ENCODE measurements around the gene GPR171. TPM values are rescaled to one million over a fixed set of nuclear protein-coding genes. Genes with fewer than 3 reads are reported as not detected.

Gene GPR171
- total and polyA plus RNA-seq, 2 of the 13 experiments (the other 11 are each of a cell fraction or from before 2014, with no cell fraction given), result not detected

- DNase-seq (ENCODE audit: low spot score) (no peak), FAIRE-seq (no peak), ATAC-seq (no peak)
- no peak overlapping the region for H3K4me2 ChIP-seq (ENCODE audit: low read depth, low read length)
- H3K4me3 ChIP-seq (replicated peaks in 1 of 3; ENCODE audit: insufficient read depth in 1 of 3, low read depth in 2 of 3, low read length in 3 of 3), result no peak overlapping the region
- no peaks in the 10 kb centered on the region for H4K20me1 ChIP-seq (ENCODE audit: insufficient read depth, low read length)
- H3K27ac ChIP-seq (ENCODE audit: extremely low read length, insufficient read depth, low read length), result no peak overlapping the region
- POLR2A ChIA-PET, result interaction anchor here (2.0 to 2.5 kb wide), 2 partner anchors 10 to 23 kb away, joined by 12 to 13 read pairs; no protein-coding TSS in a partner anchor
- BruUV-seq (replicated peaks), result no TSS peak
- intact Hi-C loops (cut with micrococcal nuclease; ENCODE audit: unreplicated experiment), result no loop called here
- no peaks in the 10 kb centered on the region for H3K27me3 ChIP-seq (ENCODE audit: control insufficient read depth in 1 of 2, insufficient read depth in 2 of 2, low read length in 2 of 2)
- no peaks in the 10 kb centered on the region for H3K79me2 ChIP-seq (ENCODE audit: insufficient read depth, low read length)
- H3K36me3 ChIP-seq (replicated peaks in 1 of 2; ENCODE audit: control insufficient read depth in 1 of 2, insufficient read depth in 2 of 2, low read length in 2 of 2), result no peaks in the 10 kb centered on the region
- H3K9ac ChIP-seq (ENCODE audit: insufficient read depth, low read depth, low read length), result no peak overlapping the region
- WGBS (ENCODE audit: low lambda C conversion rate), result 99% methylated on average over 7 of the region's 7 CpGs
- TF ChIP-seq XBP1 (CRISPR knock-in tag; IDR thresholded peaks at IDR 0.05) (no peak), MED8 (CRISPR knock-in tag; IDR thresholded peaks at IDR 0.05; ENCODE audit: insufficient replicate concordance) (peak; percentile 25)
- CTCF ChIA-PET (ENCODE audit: low intra/inter-chr PET ratio, low total read pairs), result no interaction called here
- no peak overlapping the region for H2AFZ ChIP-seq (ENCODE audit: low read length)
- in situ Hi-C loops (cut with HindIII; ENCODE audit: extremely low pct_ligation_motif_present, low pct_unique_long_range_greater_than_20kb), result loop anchor here (25.0 kb wide), 1 partner anchor 586 kb away; no protein-coding TSS in a partner anchor
- H3K4me1 ChIP-seq (ENCODE audit: insufficient read depth, low read length), result peaks cover 66% of the 10 kb centered on the region
- no peaks in the 10 kb centered on the region for H3K9me3 ChIP-seq (ENCODE audit: low read length)
Measured at GRCh38 chr3:151201051-151201730, 1.8 kb downstream of the GPR171 start.

GRCh38 chr3:151200586-151200985 lies 2.4 kb downstream of the GPR171 start:
- FAIRE-seq, result no peak
- no peaks in the 10 kb centered on the region for H3K9me3 ChIP-seq (ENCODE audit: low read length)
- POLR2A ChIA-PET, result interaction anchor here (0.9 to 2.5 kb wide), 4 partner anchors 10 to 25 kb away, joined by 3 to 13 read pairs (median 8); no protein-coding TSS in a partner anchor

More at GRCh38 chr3:151200586-151200985, 2.4 kb downstream of the GPR171 start:
- Histone ChIP-seq H3K4me3 (replicated peaks in 1 of 3; ENCODE audit: insufficient read depth in 1 of 3, low read depth in 2 of 3, low read length in 3 of 3) (no peak overlapping the region), H3K4me2 (ENCODE audit: low read depth, low read length) (no peak overlapping the region), H3K36me3 (replicated peaks in 1 of 2; ENCODE audit: control insufficient read depth in 1 of 2, insufficient read depth in 2 of 2, low read length in 2 of 2) (no peaks in the 10 kb centered on the region), H3K79me2 (ENCODE audit: insufficient read depth, low read length) (no peaks in the 10 kb centered on the region), H3K27ac (ENCODE audit: extremely low read length, insufficient read depth, low read length) (peak overlapping the region; percentile 89), H3K27me3 (ENCODE audit: control insufficient read depth in 1 of 2, insufficient read depth in 2 of 2, low read length in 2 of 2) (no peaks in the 10 kb centered on the region), H2AFZ (ENCODE audit: low read length) (no peak overlapping the region), H3K4me1 (ENCODE audit: insufficient read depth, low read length) (peaks cover 73% of the 10 kb centered on the region), H3K9ac (ENCODE audit: insufficient read depth, low read depth, low read length) (no peak overlapping the region), H4K20me1 (ENCODE audit: insufficient read depth, low read length) (no peaks in the 10 kb centered on the region)
- TF ChIP-seq ZFP36 (IDR thresholded peaks at IDR 0.05; ENCODE audit: borderline replicate concordance, low read depth, low read length, partially characterized antibody) (no peak), NFATC3 (CRISPR knock-in tag; IDR thresholded peaks at IDR 0.05) (no peak), SIN3B (IDR thresholded peaks at IDR 0.05; ENCODE audit: low read length) (no peak), MED1 (CRISPR knock-in tag; IDR thresholded peaks at IDR 0.05) (no peak), REPIN1 (CRISPR knock-in tag; IDR thresholded peaks at IDR 0.05; ENCODE audit: borderline replicate concordance, low read depth) (no peak), LCORL (IDR thresholded peaks at IDR 0.05) (peak; percentile 96), LCORL (CRISPR knock-in tag; IDR thresholded peaks at IDR 0.05) (no peak), RFX1 (IDR thresholded peaks at IDR 0.05) (no peak), ZBTB33 (CRISPR knock-in tag; IDR thresholded peaks at IDR 0.05) (no peak)
- CTCF ChIA-PET (ENCODE audit: low intra/inter-chr PET ratio, low total read pairs), result no interaction called here
- 82% methylated on average over 2 of the region's 2 CpGs for WGBS (ENCODE audit: low lambda C conversion rate)
- ATAC-seq (no peak), DNase-seq (ENCODE audit: low spot score) (no peak)
- intact Hi-C loops (cut with micrococcal nuclease; ENCODE audit: unreplicated experiment), result no loop called here
- no TSS peak for BruUV-seq (replicated peaks)
- in situ Hi-C loops (cut with HindIII; ENCODE audit: extremely low pct_ligation_motif_present, low pct_unique_long_range_greater_than_20kb), result loop anchor here (25.0 kb wide), 1 partner anchor 587 kb away; no protein-coding TSS in a partner anchor

All from HepG2 (cell line).